ENCODE measurements around the gene OR2S2.
"Not testable (repeated sequence)": the region's sequence is repeated elsewhere in the genome, so short reads cannot be mapped to it uniquely, and the experiment has no call there.

The OR2S2 gene

DNA sequence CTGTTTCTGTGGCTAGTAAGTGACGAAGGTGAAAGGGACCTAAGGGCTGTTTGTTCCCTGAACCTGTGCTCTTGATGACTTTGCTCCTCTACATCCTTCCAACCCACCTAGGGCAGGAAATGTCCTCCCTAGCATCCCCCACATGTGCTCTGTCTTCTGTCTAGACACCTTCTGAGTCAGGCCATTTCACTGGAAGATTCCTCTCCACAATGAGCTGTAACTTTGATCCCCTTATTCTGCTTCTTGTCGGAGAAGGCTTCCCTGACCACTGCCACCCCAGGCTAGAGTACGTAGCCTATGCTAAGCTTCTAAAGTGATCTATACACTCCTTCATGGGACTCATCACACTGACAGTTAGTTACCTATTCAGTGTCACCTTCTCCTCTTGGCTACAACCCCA, 27.0 kb downstream of the OR2S2 start:
- no peak for DNase-seq

DNA sequence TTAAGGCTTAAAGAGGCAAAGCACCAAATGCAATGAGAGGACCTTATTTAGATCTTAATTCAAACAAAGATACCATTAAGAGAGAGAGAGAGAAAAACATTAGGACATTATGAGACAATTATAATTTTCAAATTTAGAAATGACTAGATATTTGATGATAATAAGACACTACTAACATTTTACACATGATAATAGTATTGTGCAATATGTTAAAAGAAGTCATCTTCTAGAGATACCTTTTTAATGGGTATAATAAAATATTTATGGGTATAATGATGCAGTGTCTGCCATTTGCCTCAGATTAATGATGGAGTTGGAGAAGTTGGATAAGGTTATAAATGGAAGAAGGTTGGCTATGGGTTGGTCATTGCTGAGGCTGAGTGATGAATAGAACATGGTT, 27.4 kb downstream of the OR2S2 start:
- DNase-seq, result no peak

DNA sequence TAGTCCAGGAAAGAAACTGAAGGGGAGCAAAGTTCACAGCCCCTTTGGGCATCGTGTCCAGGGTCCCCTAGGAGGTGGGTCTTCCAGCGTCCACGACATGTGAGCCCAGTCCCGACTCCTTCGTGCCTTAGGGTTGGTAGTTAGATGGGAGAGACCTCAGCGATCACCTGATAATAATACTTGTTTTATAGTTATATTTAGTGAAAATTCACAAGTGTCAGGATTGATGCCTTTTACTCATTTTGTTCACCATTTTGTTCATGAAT, 28.6 kb downstream of the OR2S2 start:
- no peak for DNase-seq

DNA sequence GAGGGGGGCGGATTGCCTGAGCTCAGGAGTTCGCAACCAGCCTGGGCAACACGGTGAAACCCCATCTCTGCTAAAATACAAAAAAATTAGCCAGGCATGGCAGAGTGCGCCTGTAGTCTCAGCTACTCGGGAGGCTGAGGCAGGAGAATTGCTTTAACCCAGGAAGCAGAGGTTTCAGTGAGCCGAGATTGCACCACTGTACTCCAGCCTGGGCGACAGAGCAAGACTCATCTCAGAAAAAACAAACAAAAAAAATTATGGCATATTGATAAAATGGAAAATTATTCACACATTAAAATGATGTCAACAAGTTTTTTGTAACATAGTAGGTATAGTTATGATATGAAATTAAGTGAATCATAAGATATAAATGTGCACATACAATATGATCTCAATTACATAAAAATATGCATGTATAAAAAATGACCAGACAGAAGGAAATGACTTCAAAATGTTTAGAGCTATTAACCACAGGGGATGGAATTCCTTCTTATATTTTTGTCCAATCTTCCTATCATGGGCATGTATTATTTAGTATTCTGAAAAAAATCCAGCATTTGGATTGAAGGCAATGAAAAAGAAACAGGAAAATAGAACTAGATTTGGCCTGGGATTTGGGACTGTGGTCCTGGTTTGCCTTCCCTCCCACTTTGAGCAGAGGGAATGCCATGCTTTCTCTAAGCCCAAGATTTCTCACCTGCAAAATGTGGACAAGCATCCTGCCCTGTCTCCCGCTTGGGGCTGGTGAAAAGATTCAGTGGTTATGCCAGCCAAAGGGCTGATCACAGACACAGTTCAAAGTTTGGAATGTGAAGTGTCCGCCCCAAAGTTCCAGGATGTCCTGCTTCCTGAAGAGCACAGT, 29.1 kb downstream of the OR2S2 start:
- no peak for DNase-seq

DNA sequence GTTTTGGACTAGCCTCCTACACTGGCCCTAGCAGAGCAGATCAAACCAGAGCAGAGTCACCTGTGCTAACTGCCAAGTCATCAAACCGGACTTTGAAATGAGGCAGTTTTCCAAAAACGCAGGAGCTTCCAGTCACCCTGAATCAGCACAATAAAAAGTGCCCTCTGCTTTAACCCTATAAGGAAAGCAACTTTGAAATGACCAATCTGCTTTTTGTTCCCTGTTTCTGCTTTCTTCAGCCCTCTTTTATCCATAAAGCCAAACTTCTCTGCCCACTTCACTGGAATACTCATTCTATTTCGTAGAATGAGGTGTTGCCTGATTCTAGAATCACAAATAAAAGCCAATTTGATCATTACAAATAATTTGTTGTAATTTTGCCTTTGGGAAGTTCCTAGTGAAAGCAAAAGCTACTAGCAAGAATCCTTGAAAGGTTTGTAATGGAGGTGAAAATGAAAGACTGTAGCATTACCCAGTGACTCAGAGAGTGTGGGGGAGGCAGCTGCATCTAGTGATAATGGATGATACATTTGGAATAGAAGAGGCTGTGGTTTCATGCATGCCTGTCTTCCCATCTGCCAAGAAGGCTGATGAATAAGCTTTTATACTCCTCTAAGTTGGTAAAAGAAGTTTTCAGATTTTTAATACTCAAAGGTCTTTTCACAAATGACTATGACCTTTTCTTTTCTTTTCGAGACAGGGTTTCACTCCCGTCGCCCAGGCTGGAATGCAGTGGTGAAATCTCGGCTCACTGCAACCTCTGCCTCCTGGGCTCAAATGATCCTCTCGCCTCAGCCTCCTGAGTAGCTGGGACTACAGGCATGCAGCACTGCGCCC, 33.8 kb downstream of the OR2S2 start:
- DNase-seq, result peak; percentile 70

DNA sequence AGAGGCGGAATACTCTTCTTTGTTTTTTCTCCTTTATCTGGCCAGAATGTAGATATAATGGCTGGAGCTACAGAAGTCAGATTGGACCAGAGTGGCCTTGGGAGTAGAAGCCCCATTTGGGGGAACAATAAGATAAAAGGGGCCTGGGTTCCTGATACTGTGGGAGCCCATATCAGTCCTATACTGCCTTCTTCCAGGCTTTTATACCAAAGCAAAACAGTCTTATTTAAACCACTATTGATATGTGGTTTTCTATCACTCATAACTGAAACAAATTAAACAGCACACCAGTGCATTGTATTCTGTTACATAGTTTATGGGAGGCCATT, 34.4 kb downstream of the OR2S2 start:
- no peak for DNase-seq

DNA sequence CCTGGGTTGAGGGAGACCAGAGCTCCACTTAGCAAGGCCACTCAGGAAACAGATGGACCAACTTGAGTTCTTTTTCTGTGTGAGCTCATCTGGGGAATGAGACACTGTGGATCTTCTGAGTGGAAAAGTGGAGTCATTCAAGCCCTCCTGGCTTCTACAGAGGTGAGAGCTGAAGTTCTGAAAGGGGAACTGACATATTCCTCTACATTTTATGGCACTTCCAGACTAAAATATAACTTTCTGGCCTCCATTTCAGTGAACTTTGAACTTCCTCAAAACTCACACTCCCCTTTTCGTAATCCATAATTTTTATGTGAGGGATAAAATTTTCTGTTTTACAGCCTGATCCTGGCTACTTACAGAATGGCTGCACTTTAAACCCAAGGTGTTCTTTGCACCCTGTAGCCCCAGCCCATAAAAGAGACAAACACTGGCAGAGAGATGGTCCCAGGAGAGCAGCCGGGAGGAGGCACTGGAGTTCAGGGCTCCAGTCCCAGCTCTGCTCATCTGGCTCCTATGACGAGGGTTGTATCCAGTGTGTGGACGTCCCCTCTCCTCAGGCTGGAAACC, 37.8 kb downstream of the OR2S2 start:
- DNase-seq, result no peak

DNA sequence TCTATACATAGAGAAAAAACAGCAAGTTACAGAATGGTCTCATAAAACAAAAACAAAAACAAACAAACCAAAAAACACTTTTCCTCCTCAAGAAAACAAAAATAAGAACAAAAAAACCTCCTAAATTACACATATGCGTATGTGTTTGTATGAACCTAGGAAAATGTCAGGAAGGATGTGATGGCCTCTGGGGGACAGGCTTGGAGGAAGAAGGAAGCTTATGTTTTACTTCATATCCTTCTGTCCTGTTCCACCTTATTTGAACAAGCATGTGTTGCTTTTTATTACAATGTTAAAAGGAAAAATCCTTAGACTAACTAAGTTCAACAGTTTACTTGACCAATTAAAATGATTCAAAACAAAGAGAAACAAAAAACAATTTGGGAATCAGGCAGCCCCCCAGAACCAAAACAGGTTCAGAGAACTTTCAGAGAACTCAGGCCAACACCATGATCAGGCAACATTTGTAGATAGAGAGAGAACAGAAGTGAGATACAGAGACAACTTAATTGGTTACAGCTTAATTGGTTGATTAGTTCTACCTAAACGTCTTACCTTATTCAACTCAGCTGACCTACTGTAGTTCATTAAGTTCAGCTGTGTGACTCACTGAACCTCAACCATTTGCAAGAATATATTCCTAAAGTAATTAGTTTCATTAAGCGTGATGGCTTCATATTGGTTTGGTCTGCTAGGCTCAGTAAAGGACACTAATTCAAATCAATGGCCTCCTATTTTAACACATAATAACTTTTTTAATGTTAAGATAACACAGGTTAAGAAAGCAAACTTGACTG, 38.5 kb downstream of the OR2S2 start:
- DNase-seq, result no peak

DNA sequence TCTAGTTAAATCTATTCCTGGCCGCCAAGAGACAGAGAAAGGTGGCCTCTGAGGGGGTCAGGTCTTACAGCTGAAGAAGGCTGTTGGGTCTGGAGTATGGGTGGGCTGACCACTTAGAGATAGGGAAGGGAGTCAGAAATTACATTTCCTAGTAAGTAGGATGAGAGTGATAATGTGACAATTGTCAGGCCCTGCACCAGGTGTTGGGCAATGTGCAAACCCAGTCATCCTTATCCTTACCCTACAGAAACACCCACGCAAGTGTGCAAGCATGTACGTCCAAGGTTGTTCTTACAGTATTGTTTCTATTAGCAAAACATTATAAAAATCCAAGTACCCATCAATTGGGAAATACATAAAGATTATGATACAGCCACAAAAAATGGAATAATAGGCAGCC, 39.2 kb downstream of the OR2S2 start:
- DNase-seq, result no peak

DNA sequence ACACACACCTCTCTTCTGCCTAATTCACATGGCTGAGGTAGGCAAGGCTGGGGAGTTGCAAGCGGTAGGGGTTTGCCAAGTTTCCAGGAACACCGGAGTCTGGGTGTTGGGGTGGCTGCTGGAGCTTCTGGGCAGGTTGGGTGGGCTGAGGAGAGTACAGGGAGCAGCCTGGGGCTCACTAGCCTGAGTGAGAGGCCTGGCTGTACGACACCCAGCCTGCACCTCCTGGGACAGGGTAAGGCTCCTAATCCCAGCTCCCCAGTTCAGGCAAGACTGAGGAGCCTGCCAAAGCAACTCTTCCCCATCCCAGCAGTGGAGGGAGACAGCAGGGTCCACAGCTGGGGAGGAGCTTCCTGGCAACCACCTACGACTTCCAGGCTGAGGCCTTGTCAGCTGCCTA, 40.7 kb downstream of the OR2S2 start:
- no peak for DNase-seq

DNA sequence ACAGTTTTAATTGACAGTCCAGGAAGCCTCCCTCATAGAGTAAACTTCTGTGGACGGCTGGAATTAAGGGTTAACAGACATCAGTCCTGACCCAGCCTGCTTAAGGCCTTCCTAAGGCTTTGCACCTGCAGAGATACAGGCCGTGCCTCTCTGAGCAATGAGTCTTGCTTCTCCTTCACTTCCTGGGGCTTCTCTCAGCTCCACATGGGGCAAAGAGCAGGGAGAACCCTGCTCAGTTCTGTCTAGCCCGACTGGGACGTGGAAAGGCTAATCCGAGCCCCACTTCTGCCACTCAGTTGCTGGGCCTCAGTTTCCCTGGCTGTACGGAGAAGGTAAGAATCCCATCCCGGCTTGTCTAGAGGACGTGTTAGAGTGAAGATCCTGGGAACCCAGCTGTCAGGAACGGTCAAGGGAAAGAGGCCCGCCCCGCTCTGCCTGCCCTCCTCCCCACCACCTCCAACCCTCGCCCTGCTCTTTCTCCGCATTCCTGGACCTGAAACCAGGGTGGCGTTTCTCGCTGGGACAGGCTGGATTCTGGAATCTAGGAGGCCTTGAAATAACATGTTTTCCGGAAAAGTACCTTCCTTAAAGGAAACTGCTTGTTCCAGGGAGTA, 42.2 kb downstream of the OR2S2 start:
- no peak for DNase-seq

DNA sequence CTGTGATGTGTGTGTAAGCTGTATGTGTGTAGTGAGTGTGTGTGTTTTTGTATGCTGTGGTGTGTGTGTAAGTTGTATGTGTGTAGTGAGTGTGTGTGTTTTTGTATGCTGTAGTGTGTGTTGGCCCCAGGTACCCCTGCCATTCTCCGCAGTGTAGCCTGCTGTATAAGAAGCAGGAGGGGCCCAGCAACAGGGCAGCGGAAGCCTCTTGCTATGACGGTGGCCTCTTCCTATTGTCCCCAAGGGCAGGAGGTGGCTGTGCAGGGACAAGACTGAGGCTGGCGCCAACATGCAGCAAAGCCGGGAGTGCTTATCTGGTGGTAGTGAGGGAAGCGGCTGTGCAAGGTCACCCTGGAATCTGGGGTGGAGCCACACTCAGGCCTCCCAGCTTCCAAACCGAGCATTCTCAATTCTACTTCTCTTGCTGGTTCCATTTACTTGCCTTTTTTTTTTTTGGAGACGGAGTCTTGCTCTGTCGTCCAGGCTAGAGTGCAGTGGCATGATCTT, 43.6 kb downstream of the OR2S2 start:
- DNase-seq, result no peak

DNA sequence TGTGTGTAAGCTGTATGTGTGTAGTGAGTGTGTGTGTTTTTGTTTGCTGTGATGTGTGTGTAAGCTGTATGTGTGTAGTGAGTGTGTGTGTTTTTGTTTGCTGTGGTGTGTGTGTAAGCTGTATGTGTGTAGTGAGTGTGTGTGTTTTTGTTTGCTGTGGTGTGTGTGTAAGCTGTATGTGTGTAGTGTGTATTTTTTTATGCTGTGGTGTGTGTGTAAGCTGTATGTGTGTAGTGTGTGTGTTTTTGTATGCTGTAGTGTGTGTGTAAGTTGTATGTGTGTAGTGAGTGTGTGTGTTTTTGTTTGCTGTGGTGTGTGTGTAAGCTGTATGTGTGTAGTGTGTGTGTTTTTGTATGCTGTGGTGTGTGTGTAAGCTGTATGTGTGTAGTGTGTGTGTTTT, 44.5 kb downstream of the OR2S2 start:
- DNase-seq, result not testable (repeated sequence)

DNA sequence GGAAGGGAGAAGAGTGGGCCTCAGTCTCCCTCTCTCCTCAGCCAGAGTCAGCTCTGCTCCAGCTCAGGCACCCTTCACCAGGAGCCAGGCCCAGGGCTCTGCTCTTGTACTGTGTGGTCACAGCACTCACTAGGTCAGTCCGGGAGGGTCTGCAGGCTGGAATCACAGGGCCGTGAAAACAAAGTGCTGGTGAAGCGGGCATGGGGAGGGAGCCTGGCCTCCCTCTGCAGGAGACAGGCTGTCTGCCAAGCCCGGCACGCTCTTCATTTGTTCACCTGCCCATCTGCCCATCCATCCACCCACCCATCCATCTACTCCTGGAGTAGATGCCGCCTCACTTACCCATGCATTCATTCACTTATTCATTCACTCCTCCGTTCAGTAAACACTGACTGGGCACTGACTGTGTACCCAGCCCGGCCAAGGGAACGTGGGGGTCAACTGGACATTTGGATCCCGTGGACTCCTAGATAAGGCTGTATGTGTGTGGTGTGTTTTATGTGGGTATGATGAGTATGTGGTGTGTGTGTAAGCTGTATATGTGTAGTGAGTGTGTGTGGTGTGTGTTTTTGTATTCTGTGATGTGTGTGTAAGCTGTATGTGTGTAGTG, 45.1 kb downstream of the OR2S2 start:
- DNase-seq, result no peak

DNA sequence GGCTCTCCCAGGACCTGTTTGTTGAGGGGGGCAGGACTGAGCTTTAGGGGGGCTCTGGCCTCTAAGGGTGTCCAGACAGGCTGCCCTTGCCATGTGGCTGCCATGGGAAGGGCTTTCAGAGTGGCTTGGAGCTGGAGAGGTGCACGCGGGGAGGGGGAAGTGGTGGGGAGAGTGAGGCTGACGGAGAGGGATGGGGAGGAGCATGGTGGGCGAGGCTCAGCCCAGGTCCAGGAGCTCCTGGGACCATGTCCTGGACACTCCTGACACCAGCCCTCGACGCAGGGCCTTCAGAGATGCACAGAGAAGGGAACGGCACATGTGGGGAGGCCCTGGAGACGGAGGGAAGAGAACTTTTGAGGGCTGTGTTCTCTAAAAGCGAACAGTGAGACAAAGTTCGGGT, 46.3 kb downstream of the OR2S2 start:
- DNase-seq, result no peak

DNA sequence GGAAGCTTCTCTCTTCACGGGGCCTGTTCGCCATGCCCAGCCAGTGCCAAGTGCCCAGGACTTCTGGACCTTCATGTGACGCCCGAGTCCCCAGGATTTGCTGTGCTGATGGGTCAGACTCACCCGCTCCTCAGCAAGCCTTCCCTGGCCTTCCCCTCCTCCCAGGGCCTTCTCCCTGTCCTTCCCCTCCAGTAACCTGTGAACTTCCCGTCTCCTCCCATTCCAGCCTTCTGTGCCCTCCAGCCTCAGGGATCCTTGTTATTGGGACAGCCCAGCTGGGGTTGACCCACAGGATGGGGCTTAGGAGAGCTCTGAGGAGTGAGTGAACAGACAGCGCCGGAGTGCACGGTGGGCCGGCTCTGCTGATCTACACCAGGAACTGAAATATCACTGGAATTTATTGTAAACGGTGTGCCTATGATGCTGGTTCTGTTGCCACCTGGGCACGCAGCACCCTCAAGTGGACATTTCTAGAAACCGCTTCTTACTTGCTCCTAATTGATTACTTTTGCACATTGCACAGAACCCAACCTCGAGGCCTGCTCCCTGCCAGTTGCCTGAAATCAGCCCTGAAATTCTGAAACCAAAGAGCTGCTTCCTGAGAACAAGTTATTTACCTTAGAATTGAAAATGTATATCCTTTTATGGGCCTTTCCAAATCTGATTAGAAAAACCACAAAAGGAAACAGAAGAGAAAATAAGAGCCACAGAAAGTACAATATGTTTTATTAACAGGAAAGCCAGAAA, 47.2 kb downstream of the OR2S2 start:
- peak; percentile 66 for DNase-seq

DNA sequence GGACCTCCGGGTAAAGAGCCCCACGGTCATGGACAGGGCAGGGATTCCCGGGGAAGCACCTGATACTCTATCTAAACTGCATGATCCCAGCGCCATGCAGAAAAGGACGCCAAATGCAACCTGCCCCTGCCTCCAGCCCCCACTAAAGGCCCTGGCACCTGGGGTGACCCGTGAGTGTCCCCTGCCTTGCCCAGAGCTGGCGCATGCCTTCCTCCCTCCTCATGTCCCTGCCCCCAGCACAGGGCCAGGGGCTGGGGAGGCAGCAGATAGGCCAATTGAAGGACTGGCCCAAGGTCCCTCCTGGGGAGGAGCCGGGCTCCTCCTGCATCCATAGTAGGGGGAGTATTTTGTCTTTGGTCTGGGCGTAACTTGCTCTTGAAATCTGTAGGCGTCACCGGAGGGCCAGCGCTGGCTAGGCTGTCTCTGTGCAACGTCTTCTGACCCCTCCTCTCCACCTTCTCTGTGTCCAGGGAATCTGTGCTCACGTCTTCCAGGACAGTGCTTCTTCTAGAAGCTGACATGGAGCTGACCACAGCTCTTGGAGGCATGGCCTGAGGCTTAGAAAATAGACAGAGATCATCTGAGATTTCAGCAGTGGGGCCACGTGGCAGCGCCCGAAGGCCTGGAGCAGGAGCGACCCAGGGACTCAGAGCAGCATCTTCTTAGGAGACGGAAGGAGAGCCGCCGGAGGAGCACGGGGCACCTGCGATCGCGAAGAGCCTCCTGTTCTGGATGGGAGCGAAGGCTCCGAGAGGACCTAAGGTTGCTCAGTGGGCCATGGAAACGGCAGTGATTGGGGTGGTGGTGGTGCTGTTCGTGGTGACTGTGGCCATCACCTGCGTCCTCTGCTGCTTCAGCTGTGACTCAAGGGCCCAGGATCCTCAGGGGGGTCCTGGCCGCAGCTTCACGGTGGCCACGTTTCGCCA, 48.0 kb downstream of the OR2S2 start:
- DNase-seq, result no peak

DNA sequence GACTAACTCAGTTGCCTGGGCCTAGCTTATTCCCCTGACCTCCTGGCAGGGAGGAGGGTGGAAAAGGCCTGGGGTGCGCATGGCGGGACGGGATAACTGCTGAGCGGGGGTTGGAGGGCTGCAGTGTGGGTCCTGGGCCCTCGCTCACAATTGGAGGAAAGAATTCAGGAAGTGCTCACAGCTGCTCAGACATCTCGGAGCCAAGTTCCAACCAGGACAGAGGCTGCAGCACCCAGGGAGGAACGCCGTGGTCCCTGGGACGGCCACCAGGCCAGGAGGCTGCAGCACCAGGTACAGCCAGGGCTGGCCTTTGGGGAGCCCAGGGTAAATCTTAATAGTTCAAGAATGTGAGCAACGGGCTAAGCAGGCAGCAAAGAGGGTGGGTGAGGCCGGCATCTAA, 48.7 kb downstream of the OR2S2 start, which contains the start of gene SPAAR:
SPAAR (plus strand) TSS at position 217 of the 400 bp plus-strand sequence. CDS start 974 bp downstream, outside the sequence.
- no peak for DNase-seq

DNA sequence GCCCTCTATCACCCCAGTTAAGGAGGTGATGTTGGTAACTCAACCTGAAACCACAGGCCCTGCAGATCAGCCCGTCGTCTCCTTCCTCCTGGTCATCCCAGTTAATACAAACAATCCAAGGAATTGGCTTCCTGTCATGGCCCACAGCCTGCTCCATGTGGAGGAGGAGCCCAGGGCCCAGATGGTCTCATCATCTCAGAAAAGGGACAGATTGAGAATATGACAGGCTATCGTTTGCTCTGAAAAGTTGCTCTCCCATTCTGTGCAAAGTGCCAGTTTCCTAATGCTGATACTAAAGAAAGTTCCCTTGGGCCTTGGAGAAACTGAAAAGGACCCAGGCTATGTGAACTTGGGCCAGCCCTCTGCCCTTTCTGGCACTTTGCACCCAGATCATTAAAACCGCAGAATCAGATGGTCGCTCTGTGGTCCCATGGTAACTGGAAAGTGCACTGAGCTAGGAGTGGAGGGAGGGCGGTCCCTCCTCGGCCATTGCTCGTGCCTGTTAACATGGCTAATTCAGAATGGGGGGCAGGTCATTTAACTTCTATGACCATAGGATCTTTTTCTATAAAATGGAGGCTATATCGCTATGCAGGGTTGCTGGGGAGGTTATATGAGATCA, 49.3 kb downstream of the OR2S2 start:
- DNase-seq, result no peak

Data from stimulated activated CD4-positive, alpha-beta T cell treated with anti-CD3 and anti-CD28 coated beads, Interleukin-15, amount 100 ng/mL, for 24 hours (primary cell).